A549 (cell line): ENCODE results near the gene HLCS.

Experiments
- BCL3 ChIP-seq: fragments of >200 bp; sonication (Bioruptor Twin); formaldehyde crosslinking; IDR thresholded peaks from 3 replicates; pipeline ENCODE4 v1.6.1; 2016
- ESRRA ChIP-seq: fragments of 150-350 bp; IDR thresholded peaks from 2 replicates; pipeline ENCODE4 v1.6.1; 2014; ENCODE audit warnings: mild to moderate bottlenecking, low read length, borderline replicate concordance
- JUN ChIP-seq, 2 experiments: fragments of >200 bp; sonication (Bioruptor Twin); formaldehyde crosslinking; IDR thresholded peaks; 2 replicates in 1 of 2; 3 replicates in 1 of 2; pipeline ENCODE4 v1.6.1; 2016 to 2017
- KDM1A ChIP-seq: fragments of 200-600 bp; sonication (generic); IDR thresholded peaks from 2 replicates; pipeline ENCODE4 v1.6.1; 2016; ENCODE audit warnings: low read depth, mild to moderate bottlenecking
- NR3C1 ChIP-seq: fragments of >200 bp; sonication (Bioruptor Twin); formaldehyde crosslinking; IDR thresholded peaks from 3 replicates; pipeline ENCODE4 v1.6.1; 2017
- TF ChIP-seq, protein P1 (sequence below): fragments of 200-600 bp; sonication (generic); IDR thresholded peaks from 2 replicates; pipeline ENCODE4 v1.6.1; 2016; ENCODE audit warnings: antibody characterized with exemption, mild to moderate bottlenecking, moderate library complexity
- TF ChIP-seq, protein P2 (sequence below): fragments of 450-650 bp; IDR thresholded peaks from 2 replicates; pipeline ENCODE4 v1.6.1; 2014; ENCODE audit warnings: antibody characterized with exemption
- TF ChIP-seq, protein P3 (sequence below): fragments of >200 bp; sonication (Bioruptor Twin); formaldehyde crosslinking; IDR thresholded peaks from 3 replicates; pipeline ENCODE4 v1.5.1; 2016

- TF ChIP-seq, protein P1, sequence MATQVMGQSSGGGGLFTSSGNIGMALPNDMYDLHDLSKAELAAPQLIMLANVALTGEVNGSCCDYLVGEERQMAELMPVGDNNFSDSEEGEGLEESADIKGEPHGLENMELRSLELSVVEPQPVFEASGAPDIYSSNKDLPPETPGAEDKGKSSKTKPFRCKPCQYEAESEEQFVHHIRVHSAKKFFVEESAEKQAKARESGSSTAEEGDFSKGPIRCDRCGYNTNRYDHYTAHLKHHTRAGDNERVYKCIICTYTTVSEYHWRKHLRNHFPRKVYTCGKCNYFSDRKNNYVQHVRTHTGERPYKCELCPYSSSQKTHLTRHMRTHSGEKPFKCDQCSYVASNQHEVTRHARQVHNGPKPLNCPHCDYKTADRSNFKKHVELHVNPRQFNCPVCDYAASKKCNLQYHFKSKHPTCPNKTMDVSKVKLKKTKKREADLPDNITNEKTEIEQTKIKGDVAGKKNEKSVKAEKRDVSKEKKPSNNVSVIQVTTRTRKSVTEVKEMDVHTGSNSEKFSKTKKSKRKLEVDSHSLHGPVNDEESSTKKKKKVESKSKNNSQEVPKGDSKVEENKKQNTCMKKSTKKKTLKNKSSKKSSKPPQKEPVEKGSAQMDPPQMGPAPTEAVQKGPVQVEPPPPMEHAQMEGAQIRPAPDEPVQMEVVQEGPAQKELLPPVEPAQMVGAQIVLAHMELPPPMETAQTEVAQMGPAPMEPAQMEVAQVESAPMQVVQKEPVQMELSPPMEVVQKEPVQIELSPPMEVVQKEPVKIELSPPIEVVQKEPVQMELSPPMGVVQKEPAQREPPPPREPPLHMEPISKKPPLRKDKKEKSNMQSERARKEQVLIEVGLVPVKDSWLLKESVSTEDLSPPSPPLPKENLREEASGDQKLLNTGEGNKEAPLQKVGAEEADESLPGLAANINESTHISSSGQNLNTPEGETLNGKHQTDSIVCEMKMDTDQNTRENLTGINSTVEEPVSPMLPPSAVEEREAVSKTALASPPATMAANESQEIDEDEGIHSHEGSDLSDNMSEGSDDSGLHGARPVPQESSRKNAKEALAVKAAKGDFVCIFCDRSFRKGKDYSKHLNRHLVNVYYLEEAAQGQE: no peak
- TF ChIP-seq, protein P2, sequence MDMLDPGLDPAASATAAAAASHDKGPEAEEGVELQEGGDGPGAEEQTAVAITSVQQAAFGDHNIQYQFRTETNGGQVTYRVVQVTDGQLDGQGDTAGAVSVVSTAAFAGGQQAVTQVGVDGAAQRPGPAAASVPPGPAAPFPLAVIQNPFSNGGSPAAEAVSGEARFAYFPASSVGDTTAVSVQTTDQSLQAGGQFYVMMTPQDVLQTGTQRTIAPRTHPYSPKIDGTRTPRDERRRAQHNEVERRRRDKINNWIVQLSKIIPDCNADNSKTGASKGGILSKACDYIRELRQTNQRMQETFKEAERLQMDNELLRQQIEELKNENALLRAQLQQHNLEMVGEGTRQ: no peak
- TF ChIP-seq, protein P3, sequence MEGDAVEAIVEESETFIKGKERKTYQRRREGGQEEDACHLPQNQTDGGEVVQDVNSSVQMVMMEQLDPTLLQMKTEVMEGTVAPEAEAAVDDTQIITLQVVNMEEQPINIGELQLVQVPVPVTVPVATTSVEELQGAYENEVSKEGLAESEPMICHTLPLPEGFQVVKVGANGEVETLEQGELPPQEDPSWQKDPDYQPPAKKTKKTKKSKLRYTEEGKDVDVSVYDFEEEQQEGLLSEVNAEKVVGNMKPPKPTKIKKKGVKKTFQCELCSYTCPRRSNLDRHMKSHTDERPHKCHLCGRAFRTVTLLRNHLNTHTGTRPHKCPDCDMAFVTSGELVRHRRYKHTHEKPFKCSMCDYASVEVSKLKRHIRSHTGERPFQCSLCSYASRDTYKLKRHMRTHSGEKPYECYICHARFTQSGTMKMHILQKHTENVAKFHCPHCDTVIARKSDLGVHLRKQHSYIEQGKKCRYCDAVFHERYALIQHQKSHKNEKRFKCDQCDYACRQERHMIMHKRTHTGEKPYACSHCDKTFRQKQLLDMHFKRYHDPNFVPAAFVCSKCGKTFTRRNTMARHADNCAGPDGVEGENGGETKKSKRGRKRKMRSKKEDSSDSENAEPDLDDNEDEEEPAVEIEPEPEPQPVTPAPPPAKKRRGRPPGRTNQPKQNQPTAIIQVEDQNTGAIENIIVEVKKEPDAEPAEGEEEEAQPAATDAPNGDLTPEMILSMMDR: no peak
- TF ChIP-seq BCL3: no peak
- no peak for TF ChIP-seq NR3C1
- no peak for TF ChIP-seq KDM1A
- TF ChIP-seq ESRRA: no peak
- TF ChIP-seq JUN (IDR thresholded peaks at IDR 0.05): no peak
These were observed 101.5 kb downstream of the HLCS start for GRCh38 chr21:36864974-36865373.
